Measurements from ENCODE around the gene KRT16.
"Not testable (repeated sequence)": the region's sequence is repeated elsewhere in the genome, so short reads cannot be mapped to it uniquely, and the experiment has no call there.

KRT16 gene

GRCh38 chr17:41613277-41614082 is 913 bp upstream of the KRT16 start:
- no peaks in the 10 kb centered on the region for H3K9me3 ChIP-seq (ENCODE audit: severe bottlenecking)
- H3K4me3 ChIP-seq (ENCODE audit: severe bottlenecking), result no peak overlapping the region
- no peaks in the 10 kb centered on the region for H3K36me3 ChIP-seq (ENCODE audit: low read depth)
- H3K27me3 ChIP-seq (ENCODE audit: insufficient read depth, poor library complexity, severe bottlenecking), result no peaks in the 10 kb centered on the region
- DNase-seq (ENCODE audit: low spot score) (no peak), ATAC-seq (ENCODE audit: low read depth) (no peak)
- TF ChIP-seq CTCF (IDR thresholded peaks at IDR 0.05; ENCODE audit: poor library complexity, severe bottlenecking), result no peak
- peaks cover 15% of the 10 kb centered on the region for H3K4me1 ChIP-seq (ENCODE audit: insufficient read depth, poor library complexity, severe bottlenecking)
- peak overlapping the region; percentile 99 for H3K27ac ChIP-seq (ENCODE audit: poor library complexity, severe bottlenecking)

- no peak for TF ChIP-seq CTCF (IDR thresholded peaks at IDR 0.05; ENCODE audit: poor library complexity, severe bottlenecking)
These were observed 1.5 kb downstream of the KRT16 start for GRCh38 chr17:41610965-41611640.

GRCh38 chr17:41610061-41610517 is 2.5 kb downstream of the KRT16 start:
- peaks cover 14% of the 10 kb centered on the region for H3K4me1 ChIP-seq (ENCODE audit: insufficient read depth, poor library complexity, severe bottlenecking)
- not testable (repeated sequence) for DNase-seq (ENCODE audit: low spot score); H3K4me3 ChIP-seq (ENCODE audit: severe bottlenecking); H3K27ac ChIP-seq (ENCODE audit: poor library complexity, severe bottlenecking); H3K9me3 ChIP-seq (ENCODE audit: severe bottlenecking); H3K27me3 ChIP-seq (ENCODE audit: insufficient read depth, poor library complexity, severe bottlenecking); ATAC-seq (ENCODE audit: low read depth); H3K36me3 ChIP-seq (ENCODE audit: low read depth)

More at GRCh38 chr17:41610965-41611640, 1.5 kb downstream of the KRT16 start:
- Histone ChIP-seq H3K36me3 (ENCODE audit: low read depth) (no peaks in the 10 kb centered on the region), H3K4me1 (ENCODE audit: insufficient read depth, poor library complexity, severe bottlenecking) (peaks cover 15% of the 10 kb centered on the region), H3K4me3 (ENCODE audit: severe bottlenecking) (no peak overlapping the region), H3K9me3 (ENCODE audit: severe bottlenecking) (no peaks in the 10 kb centered on the region), H3K27ac (ENCODE audit: poor library complexity, severe bottlenecking) (no peak overlapping the region), H3K27me3 (ENCODE audit: insufficient read depth, poor library complexity, severe bottlenecking) (no peaks in the 10 kb centered on the region)
- ATAC-seq (ENCODE audit: low read depth) (no peak), DNase-seq (ENCODE audit: low spot score) (no peak)

- H3K27ac ChIP-seq (ENCODE audit: poor library complexity, severe bottlenecking); H3K4me1 ChIP-seq (ENCODE audit: insufficient read depth, poor library complexity, severe bottlenecking); DNase-seq (ENCODE audit: low spot score); H3K9me3 ChIP-seq (ENCODE audit: severe bottlenecking); H3K36me3 ChIP-seq (ENCODE audit: low read depth); H3K4me3 ChIP-seq (ENCODE audit: severe bottlenecking); H3K27me3 ChIP-seq (ENCODE audit: insufficient read depth, poor library complexity, severe bottlenecking); ATAC-seq (ENCODE audit: low read depth): not testable (repeated sequence)
These were observed 5.6 kb downstream of the KRT16 start for GRCh38 chr17:41606930-41607329.

- no peak overlapping the region for H3K4me3 ChIP-seq (ENCODE audit: severe bottlenecking)
These were observed 10.0 kb downstream of the KRT16 start for GRCh38 chr17:41602524-41602923.

More at GRCh38 chr17:41602524-41602923, 10.0 kb downstream of the KRT16 start:
- H3K9me3 ChIP-seq (ENCODE audit: severe bottlenecking), result no peaks in the 10 kb centered on the region
- TF ChIP-seq CTCF (IDR thresholded peaks at IDR 0.05; ENCODE audit: poor library complexity, severe bottlenecking), result no peak
- H3K27me3 ChIP-seq (ENCODE audit: insufficient read depth, poor library complexity, severe bottlenecking), result no peaks in the 10 kb centered on the region
- H3K27ac ChIP-seq (ENCODE audit: poor library complexity, severe bottlenecking), result no peak overlapping the region
- no peaks in the 10 kb centered on the region for H3K36me3 ChIP-seq (ENCODE audit: low read depth)
- DNase-seq (ENCODE audit: low spot score), result no peak
- ATAC-seq (ENCODE audit: low read depth), result no peak
- no peaks in the 10 kb centered on the region for H3K4me1 ChIP-seq (ENCODE audit: insufficient read depth, poor library complexity, severe bottlenecking)
